ENCODE data around the gene ARHGEF9. TPM values are rescaled to one million over a fixed set of nuclear protein-coding genes. Genes with fewer than 3 reads are reported as not detected.

ARHGEF9 gene
- total RNA-seq, 1 donor from 2014 or later: 46.0 TPM

DNA sequence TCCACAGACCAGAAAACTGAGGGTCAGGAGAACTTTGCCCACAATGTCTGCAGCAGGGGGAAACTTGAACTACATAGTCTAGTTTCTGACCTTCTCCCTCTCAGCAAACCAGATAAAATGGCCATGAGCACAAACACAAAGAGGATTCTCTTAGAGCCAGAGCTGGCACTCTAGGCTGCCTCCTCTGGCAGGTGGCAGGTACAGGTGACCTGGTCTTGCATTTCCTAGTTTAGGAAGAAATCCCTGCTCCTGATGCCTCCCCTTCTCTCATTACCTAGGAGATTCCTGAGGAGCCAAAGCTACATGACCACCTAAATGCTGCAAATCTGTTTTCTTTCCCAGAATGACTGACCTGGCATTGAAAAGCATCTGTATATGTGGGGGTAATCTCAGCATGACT lies 45.1 kb downstream of the ARHGEF9 start:
- no peaks in the 10 kb centered on the region for H3K9me3 ChIP-seq (ENCODE audit: insufficient read depth, low read depth, low read length)
- H3K36me3 ChIP-seq (ENCODE audit: insufficient read depth, low read length): no peaks in the 10 kb centered on the region
- no peaks in the 10 kb centered on the region for H3K27me3 ChIP-seq (ENCODE audit: insufficient read depth, low read length)
- peaks cover 9% of the 10 kb centered on the region for H4K20me1 ChIP-seq (ENCODE audit: insufficient read depth, low read length)
- Mint-ChIP-seq H3K4me1 (ENCODE audit: low read depth, unreplicated experiment) (peaks cover 19% of the 10 kb centered on the region), H3K36me3 (ENCODE audit: low read depth, unreplicated experiment) (peaks cover 2% of the 10 kb centered on the region), H3K27ac (ENCODE audit: unreplicated experiment) (no peak overlapping the region), H3K27me3 (ENCODE audit: low read depth, unreplicated experiment) (no peaks in the 10 kb centered on the region), H3K4me3 (ENCODE audit: unreplicated experiment) (no peak overlapping the region), H3K9me3 (ENCODE audit: unreplicated experiment) (no peaks in the 10 kb centered on the region)
- no peak overlapping the region for H3K4me3 ChIP-seq (ENCODE audit: insufficient read depth, low read depth, low read length)
- H3K9ac ChIP-seq (ENCODE audit: low read length): no peak overlapping the region
- no peak overlapping the region for H2AFZ ChIP-seq (ENCODE audit: low read depth, low read length)
- H3K79me2 ChIP-seq (ENCODE audit: insufficient read depth, low read length): peaks cover 7% of the 10 kb centered on the region
- TF ChIP-seq, protein P1, sequence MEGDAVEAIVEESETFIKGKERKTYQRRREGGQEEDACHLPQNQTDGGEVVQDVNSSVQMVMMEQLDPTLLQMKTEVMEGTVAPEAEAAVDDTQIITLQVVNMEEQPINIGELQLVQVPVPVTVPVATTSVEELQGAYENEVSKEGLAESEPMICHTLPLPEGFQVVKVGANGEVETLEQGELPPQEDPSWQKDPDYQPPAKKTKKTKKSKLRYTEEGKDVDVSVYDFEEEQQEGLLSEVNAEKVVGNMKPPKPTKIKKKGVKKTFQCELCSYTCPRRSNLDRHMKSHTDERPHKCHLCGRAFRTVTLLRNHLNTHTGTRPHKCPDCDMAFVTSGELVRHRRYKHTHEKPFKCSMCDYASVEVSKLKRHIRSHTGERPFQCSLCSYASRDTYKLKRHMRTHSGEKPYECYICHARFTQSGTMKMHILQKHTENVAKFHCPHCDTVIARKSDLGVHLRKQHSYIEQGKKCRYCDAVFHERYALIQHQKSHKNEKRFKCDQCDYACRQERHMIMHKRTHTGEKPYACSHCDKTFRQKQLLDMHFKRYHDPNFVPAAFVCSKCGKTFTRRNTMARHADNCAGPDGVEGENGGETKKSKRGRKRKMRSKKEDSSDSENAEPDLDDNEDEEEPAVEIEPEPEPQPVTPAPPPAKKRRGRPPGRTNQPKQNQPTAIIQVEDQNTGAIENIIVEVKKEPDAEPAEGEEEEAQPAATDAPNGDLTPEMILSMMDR (IDR thresholded peaks at IDR 0.05; ENCODE audit: insufficient read depth, low read depth, low read length): no peak
- TF ChIP-seq EZH2 (IDR thresholded peaks at IDR 0.05; ENCODE audit: insufficient read depth, low read length): no peak
- DNase-seq (ENCODE audit: low read depth): no peak
- H3K4me1 ChIP-seq (ENCODE audit: insufficient read depth, low read length): no peaks in the 10 kb centered on the region
- H3K27ac ChIP-seq (ENCODE audit: low read depth, low read length): no peak overlapping the region
- H3K4me2 ChIP-seq (ENCODE audit: low read length): no peak overlapping the region
- no peak for FAIRE-seq

DNA sequence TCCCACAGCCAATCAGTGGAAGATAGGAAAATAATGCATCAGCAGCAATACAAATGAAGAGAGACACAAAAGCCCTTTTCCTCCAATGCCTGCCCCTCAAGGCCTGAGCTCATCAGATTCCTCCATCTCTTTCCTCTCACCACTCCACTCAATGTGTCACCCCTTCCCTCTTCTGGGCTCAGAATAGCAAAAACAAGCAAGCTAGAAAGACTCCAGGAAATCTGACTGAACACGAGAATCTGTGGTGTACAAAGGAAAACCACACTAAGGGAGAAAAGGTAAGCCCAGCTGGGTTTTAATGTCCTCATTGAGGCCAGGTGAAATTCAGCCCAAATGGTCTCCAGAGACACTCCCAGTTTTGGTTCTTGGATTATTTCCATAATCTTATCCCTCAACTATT lies 46.3 kb downstream of the ARHGEF9 start:
- no peak overlapping the region for H3K27ac Mint-ChIP-seq (ENCODE audit: unreplicated experiment)
- TF ChIP-seq EZH2 (IDR thresholded peaks at IDR 0.05; ENCODE audit: insufficient read depth, low read length): no peak
- TF ChIP-seq, protein P1 (IDR thresholded peaks at IDR 0.05; ENCODE audit: insufficient read depth, low read depth, low read length): no peak
- no peaks in the 10 kb centered on the region for H3K9me3 Mint-ChIP-seq (ENCODE audit: unreplicated experiment)

DNA sequence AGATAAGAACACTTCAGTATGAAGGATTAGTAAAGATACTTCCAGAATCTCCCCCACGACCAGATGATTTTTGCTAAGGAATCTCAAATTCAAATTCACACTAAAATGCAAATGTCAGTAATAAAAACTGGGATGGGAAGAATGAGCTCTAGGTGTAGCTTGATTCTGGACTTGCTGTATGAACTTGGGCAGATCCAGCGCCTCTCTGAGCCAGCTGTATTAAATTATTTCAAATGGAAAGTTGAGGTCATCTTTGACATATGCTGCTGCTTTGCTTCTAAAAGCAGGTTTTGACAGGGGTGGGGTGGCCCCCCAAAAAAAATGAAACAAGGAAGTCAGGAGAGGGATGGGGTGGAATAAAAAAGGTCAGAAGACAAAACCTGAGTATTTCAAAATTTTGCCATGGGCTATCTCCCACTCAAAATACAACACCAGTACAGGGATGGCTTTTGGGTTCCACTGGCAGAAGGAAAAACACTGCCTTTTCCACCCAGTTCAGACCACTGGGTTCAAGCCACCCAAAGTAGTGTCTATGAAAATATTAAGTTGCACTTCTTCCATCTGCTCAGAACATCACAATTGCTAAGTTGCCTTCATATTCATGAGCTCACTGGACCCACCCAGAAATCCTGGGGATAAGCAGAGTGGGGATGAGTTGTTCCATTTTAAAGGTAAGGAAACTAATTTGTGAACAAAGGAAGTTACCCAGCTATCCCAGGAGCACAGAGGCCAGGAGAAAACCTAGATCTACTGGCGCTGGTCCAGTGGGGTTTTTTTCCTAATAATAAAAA lies 47.7 kb downstream of the ARHGEF9 start:
- Histone ChIP-seq H3K4me2 (ENCODE audit: low read length) (no peak overlapping the region), H3K27me3 (ENCODE audit: insufficient read depth, low read length) (no peaks in the 10 kb centered on the region), H3K9ac (ENCODE audit: low read length) (no peak overlapping the region), H3K79me2 (ENCODE audit: insufficient read depth, low read length) (peaks cover 7% of the 10 kb centered on the region), H3K36me3 (ENCODE audit: insufficient read depth, low read length) (no peaks in the 10 kb centered on the region), H3K27ac (ENCODE audit: low read depth, low read length) (no peak overlapping the region), H3K4me3 (ENCODE audit: insufficient read depth, low read depth, low read length) (no peak overlapping the region), H3K9me3 (ENCODE audit: insufficient read depth, low read depth, low read length) (no peaks in the 10 kb centered on the region), H3K4me1 (ENCODE audit: insufficient read depth, low read length) (no peaks in the 10 kb centered on the region), H2AFZ (ENCODE audit: low read depth, low read length) (no peak overlapping the region), H4K20me1 (ENCODE audit: insufficient read depth, low read length) (peaks cover 9% of the 10 kb centered on the region)
- no peak overlapping the region for H3K4me3 Mint-ChIP-seq (ENCODE audit: unreplicated experiment)
- peaks cover 8% of the 10 kb centered on the region for H3K4me1 Mint-ChIP-seq (ENCODE audit: low read depth, unreplicated experiment)
- TF ChIP-seq EZH2 (IDR thresholded peaks at IDR 0.05; ENCODE audit: insufficient read depth, low read length): no peak
- TF ChIP-seq, protein P1 (IDR thresholded peaks at IDR 0.05; ENCODE audit: insufficient read depth, low read depth, low read length): no peak
- no peaks in the 10 kb centered on the region for H3K27me3 Mint-ChIP-seq (ENCODE audit: low read depth, unreplicated experiment)
- no peak overlapping the region for H3K27ac Mint-ChIP-seq (ENCODE audit: unreplicated experiment)
- no peaks in the 10 kb centered on the region for H3K9me3 Mint-ChIP-seq (ENCODE audit: unreplicated experiment)
- FAIRE-seq (peak; percentile 84), DNase-seq (ENCODE audit: low read depth) (no peak)
- H3K36me3 Mint-ChIP-seq (ENCODE audit: low read depth, unreplicated experiment): peaks cover 4% of the 10 kb centered on the region

More for the DNA sequence above, 46.3 kb downstream of the ARHGEF9 start:
- H3K27ac ChIP-seq (ENCODE audit: low read depth, low read length): no peak overlapping the region
- H3K79me2 ChIP-seq (ENCODE audit: insufficient read depth, low read length): peaks cover 7% of the 10 kb centered on the region
- no peaks in the 10 kb centered on the region for H3K9me3 ChIP-seq (ENCODE audit: insufficient read depth, low read depth, low read length)
- H3K27me3 Mint-ChIP-seq (ENCODE audit: low read depth, unreplicated experiment): no peaks in the 10 kb centered on the region
- DNase-seq (ENCODE audit: low read depth) (no peak), FAIRE-seq (no peak)
- H3K36me3 Mint-ChIP-seq (ENCODE audit: low read depth, unreplicated experiment): peaks cover 2% of the 10 kb centered on the region
- H3K4me3 Mint-ChIP-seq (ENCODE audit: unreplicated experiment): no peak overlapping the region
- H3K4me3 ChIP-seq (ENCODE audit: insufficient read depth, low read depth, low read length): no peak overlapping the region
- H3K36me3 ChIP-seq (ENCODE audit: insufficient read depth, low read length): no peaks in the 10 kb centered on the region
- no peak overlapping the region for H3K9ac ChIP-seq (ENCODE audit: low read length)
- no peak overlapping the region for H2AFZ ChIP-seq (ENCODE audit: low read depth, low read length)
- no peaks in the 10 kb centered on the region for H3K27me3 ChIP-seq (ENCODE audit: insufficient read depth, low read length)
- H3K4me1 Mint-ChIP-seq (ENCODE audit: low read depth, unreplicated experiment): peaks cover 9% of the 10 kb centered on the region
- H4K20me1 ChIP-seq (ENCODE audit: insufficient read depth, low read length): peaks cover 9% of the 10 kb centered on the region
- no peak overlapping the region for H3K4me2 ChIP-seq (ENCODE audit: low read length)
- no peaks in the 10 kb centered on the region for H3K4me1 ChIP-seq (ENCODE audit: insufficient read depth, low read length)
